Bronchial epithelial cell (primary cell): Measurements from ENCODE around the gene MRPS26. TPM values are rescaled to one million over a fixed set of nuclear protein-coding genes. Genes with fewer than 3 reads are reported as not detected.
"Not testable (repeated sequence)": the region's sequence is repeated elsewhere in the genome, so short reads cannot be mapped to it uniquely, and the experiment has no call there.

Experiments used
- DNase-seq: peaks from one replicate; pipeline ENCODE4 v3.0.0-alpha.2; 2010; ENCODE audit warnings: low read depth
- FAIRE-seq: peaks from 2 replicates; lab custom pipeline; 2011; peaks lifted over from hg19 to GRCh38; lab: Jason Lieb, UNC
- H3K27me3 ChIP-seq: 2 replicates; pipeline ENCODE4 v1.5.1; 2011; ENCODE audit warnings: low read length; ENCODE audit not compliant: control insufficient read depth, insufficient read depth
- H3K36me3 ChIP-seq: 2 replicates; pipeline ENCODE4 v1.5.1; 2011; ENCODE audit warnings: low read length; ENCODE audit not compliant: control insufficient read depth, insufficient read depth
- H3K4me3 ChIP-seq: 2 replicates; pipeline ENCODE4 v1.5.1; 2011; ENCODE audit warnings: mild to moderate bottlenecking, low read depth, low read length, control low read depth
- total RNA-seq: library from RNA; depleted of rRNA; stranded (reverse); fragments of >200 nt; gene quantifications from 2 replicates; pipeline ENCODE4 v1.2.1, GENCODE V29; 2014
- TF ChIP-seq, protein P1 (sequence below): IDR thresholded peaks from 2 replicates; pipeline ENCODE4 v1.5.1; 2011; ENCODE audit warnings: mild to moderate bottlenecking, moderate library complexity, low read length, control low read depth, inconsistent platforms; ENCODE audit not compliant: insufficient read depth, severe bottlenecking

The MRPS26 gene
- total RNA-seq, 1 donor from 2014 or later: 69.5 TPM

DNA sequence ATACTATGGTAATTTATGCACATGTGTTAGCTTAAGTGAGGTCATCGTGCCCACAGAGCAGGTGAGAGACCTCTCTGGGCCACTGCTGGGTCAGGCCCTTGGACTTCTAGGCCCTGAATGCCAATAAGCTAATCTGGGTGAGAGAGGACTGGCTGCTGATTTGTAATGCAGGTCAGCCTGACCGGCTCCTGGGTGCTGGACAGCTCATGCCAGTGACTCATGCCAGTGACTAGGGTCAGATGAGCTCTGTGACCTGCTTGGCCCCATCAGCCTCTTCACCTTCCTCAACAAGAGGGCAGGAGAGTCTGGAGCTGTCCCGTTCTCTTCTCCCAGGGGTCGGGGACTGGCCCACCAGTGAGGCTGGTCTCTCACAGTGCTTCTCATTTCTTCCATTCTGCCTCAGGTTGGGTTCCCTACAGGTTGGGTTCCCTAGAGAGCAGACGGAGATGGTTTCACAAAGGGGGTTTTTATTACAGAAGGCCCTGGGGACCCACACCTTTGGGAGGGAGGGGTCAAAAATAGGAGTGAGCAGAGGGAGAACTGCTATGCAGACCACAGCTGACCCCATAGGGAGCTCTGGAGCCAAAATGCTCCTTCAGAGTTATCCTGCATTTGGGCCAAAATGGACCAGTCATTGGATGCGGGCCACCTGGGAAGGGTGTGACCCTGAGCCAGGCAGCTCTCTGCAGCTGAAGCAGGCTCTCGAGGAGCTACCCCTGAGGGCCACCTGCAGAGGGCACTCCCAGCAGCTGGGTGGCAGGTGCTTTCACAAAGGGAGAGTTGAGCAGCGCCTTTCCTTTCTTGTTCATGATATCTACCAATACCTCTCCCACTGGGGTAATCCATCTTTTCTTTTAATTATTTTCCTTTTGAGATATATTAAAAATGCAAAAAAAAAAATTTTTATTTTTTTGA lies 23.4 kb downstream of the MRPS26 start:
- Histone ChIP-seq H3K36me3 (no peaks in the 10 kb centered on the region), H3K4me3 (no peak overlapping the region), H3K27me3 (peaks cover 6% of the 10 kb centered on the region)
- TF ChIP-seq, protein P1, sequence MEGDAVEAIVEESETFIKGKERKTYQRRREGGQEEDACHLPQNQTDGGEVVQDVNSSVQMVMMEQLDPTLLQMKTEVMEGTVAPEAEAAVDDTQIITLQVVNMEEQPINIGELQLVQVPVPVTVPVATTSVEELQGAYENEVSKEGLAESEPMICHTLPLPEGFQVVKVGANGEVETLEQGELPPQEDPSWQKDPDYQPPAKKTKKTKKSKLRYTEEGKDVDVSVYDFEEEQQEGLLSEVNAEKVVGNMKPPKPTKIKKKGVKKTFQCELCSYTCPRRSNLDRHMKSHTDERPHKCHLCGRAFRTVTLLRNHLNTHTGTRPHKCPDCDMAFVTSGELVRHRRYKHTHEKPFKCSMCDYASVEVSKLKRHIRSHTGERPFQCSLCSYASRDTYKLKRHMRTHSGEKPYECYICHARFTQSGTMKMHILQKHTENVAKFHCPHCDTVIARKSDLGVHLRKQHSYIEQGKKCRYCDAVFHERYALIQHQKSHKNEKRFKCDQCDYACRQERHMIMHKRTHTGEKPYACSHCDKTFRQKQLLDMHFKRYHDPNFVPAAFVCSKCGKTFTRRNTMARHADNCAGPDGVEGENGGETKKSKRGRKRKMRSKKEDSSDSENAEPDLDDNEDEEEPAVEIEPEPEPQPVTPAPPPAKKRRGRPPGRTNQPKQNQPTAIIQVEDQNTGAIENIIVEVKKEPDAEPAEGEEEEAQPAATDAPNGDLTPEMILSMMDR: peak; percentile 30
- FAIRE-seq (no peak), DNase-seq (peak; percentile 4)

DNA sequence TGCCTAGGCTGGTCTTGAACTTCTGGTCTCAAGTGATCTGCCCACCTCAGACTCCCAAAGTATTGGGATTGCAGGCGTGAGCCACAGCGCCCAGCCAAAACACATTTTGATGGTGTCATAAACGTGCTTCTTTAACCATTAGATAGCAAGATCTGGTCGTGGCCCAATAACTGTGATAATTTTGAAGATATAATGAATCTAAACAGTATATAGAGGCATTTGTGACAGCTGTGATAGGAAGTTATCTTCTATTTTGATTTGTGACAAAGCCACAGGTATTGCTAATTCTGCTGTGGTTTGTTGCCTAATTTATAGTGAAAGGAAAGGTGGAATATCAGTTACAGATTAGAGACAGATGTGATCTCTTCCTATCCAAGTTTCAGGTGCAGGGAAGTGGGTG lies 24.9 kb downstream of the MRPS26 start:
- FAIRE-seq: no peak
- Histone ChIP-seq H3K27me3 (peaks cover 6% of the 10 kb centered on the region), H3K4me3 (no peak overlapping the region), H3K36me3 (no peaks in the 10 kb centered on the region)
- TF ChIP-seq, protein P1: no peak
- DNase-seq: no peak

DNA sequence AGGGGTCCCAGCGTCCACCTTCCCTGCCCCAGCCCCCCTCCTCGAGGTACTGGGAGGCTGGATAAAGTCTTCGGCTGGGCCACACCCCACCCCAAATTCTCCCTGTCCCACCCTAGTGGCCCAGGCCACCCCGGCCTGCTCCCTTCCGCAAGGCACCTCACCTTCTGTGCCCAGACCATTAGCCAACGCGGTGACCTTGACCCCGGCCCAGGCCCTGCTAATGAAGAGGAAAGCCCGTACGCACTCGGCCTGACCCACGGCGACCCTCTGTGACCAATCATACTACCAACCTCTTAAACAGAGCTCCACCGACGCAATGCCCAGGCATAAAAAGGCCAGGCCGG lies 25.4 kb downstream of the MRPS26 start:
- FAIRE-seq (no peak), DNase-seq (no peak)
- TF ChIP-seq, protein P1: no peak
- Histone ChIP-seq H3K4me3 (no peak overlapping the region), H3K27me3 (peaks cover 6% of the 10 kb centered on the region), H3K36me3 (no peaks in the 10 kb centered on the region)

DNA sequence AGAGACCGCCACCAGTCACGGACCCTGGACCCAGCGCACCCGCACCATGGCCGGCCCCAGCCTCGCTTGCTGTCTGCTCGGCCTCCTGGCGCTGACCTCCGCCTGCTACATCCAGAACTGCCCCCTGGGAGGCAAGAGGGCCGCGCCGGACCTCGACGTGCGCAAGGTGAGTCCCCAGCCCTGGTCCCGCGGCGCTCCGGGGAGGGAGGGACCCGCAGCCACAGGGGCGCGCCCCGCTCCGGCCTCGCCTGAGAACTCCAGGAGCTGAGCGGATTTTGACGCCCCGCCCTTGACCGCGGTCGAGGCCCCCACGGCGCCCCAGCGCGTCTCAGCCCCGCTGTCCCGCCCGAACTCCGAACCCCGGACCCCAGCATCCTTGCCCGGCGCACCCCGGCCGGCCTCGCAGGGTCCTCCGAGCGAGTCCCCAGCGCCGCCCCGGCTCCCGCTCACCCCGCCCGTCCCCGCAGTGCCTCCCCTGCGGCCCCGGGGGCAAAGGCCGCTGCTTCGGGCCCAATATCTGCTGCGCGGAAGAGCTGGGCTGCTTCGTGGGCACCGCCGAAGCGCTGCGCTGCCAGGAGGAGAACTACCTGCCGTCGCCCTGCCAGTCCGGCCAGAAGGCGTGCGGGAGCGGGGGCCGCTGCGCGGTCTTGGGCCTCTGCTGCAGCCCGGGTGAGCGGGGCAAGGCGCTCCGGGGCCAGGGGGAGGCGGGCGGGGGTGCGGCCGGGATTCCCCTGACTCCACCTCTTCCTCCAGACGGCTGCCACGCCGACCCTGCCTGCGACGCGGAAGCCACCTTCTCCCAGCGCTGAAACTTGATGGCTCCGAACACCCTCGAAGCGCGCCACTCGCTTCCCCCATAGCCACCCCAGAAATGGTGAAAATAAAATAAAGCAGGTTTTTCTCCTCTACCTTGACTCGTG lies 26.0 kb downstream of the MRPS26 start, which contains the start of gene OXT:
OXT (plus strand) TSS at position 11 of the 920 bp plus-strand sequence; CDS start at position 47, 36 bp downstream.
- FAIRE-seq (no peak), DNase-seq (no peak)
- Histone ChIP-seq H3K36me3 (no peaks in the 10 kb centered on the region), H3K27me3 (peaks cover 6% of the 10 kb centered on the region), H3K4me3 (peak within 1 kb of the TSS; percentile 22)
- TF ChIP-seq, protein P1: no peak

DNA sequence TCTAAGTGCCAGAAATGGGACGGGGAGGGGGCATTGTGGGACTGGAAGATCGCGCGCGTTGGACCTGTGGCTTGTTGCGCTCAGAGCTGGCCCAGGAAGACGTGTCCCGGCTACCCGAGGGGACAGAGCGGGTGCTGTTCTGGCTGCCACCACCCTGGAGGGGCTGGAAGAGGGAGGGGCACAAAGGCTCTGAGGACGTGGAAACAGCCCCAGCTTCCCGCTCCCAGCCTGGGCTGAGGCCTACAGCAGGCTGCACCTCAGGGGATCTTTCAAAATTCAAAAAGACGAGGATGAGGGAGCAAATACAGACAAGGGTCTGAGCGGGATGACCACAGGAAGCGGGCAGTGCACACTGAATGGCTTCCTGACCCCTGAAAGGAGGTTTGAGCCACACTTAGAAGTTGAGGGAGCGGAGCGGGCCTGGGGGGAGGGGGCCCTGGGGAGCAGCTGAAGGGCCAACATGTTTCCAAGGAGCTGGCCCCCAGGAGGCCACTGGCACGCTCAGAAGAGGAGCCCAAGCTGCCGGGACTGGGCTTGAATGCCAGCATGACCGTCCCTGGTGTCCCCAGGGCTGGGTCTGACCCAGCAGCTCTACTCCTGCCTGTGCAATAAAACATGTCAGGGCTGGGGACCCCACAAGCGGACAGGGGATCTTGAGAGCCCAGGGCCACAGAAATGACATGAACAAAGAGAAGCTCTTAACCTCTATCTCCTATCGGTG lies 26.8 kb downstream of the MRPS26 start:
- Histone ChIP-seq H3K36me3 (no peaks in the 10 kb centered on the region), H3K27me3 (peaks cover 6% of the 10 kb centered on the region), H3K4me3 (no peak overlapping the region)
- FAIRE-seq (no peak), DNase-seq (no peak)
- TF ChIP-seq, protein P1: no peak

DNA sequence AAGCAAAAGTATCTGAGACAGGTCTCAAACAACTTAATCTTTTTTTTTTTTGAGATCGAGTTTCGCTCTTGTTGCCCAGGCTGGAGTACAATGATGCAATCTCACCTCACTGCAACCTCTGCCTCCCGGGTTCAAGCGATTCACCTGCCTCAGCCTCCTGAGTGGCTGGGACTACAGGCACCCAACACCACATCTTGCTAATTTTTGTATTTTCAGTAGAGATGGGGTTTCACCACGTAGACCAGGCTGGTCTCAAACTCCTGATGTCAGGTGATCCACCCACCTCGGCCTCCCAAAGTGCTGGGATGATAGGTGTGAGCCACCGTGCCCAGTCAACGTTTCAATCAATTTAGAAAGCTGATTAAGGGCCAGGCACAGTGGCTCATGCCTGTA lies 27.4 kb downstream of the MRPS26 start:
- FAIRE-seq, H3K4me3 ChIP-seq, H3K27me3 ChIP-seq, DNase-seq, H3K36me3 ChIP-seq: not testable (repeated sequence)
